WTC11 (cell line): ENCODE results near the gene CD79A. TPM values are rescaled to one million over a fixed set of nuclear protein-coding genes. Genes with fewer than 3 reads are reported as not detected.

Experiments used
- ATAC-seq: fragments of 200-7000 bp; cut with Tn5 transposase; 2 replicates; pipeline ENCODE4 v1.10.0; 2021; ENCODE audit warnings: mild to moderate bottlenecking, moderate library complexity
- CTCF ChIA-PET: fragments of 300-600 bp; sonication (Branson Sonifier 250); formaldehyde crosslinking; loops from one replicate; lab custom pipeline; 2021; ENCODE audit warnings: antibody characterized with exemption; lab: Charles Lee
- POLR2A ChIA-PET: fragments of 350-600 bp; sonication (Branson Sonifier 250); formaldehyde crosslinking; loops from one replicate; lab custom pipeline; 2021; ENCODE audit warnings: antibody characterized with exemption; lab: Charles Lee
- DNase-seq: peaks from one replicate; pipeline ENCODE4 v3.0.0; 2021; ENCODE audit warnings: low spot score
- H3K27ac Mint-ChIP-seq: 2 replicates; pipeline ENCODE4 v1.8.0; 2021; ENCODE audit warnings: mixed read lengths
- H3K27me3 Mint-ChIP-seq: 2 replicates; pipeline ENCODE4 v1.8.0; 2021; ENCODE audit warnings: low read depth, mild to moderate bottlenecking, moderate library complexity, mixed read lengths
- H3K36me3 Mint-ChIP-seq: 2 replicates; pipeline ENCODE4 v1.8.0; 2021; ENCODE audit warnings: mixed read lengths
- H3K4me1 Mint-ChIP-seq: 2 replicates; pipeline ENCODE4 v1.8.0; 2022; ENCODE audit warnings: mixed read lengths
- H3K4me3 Mint-ChIP-seq: 2 replicates; pipeline ENCODE4 v1.8.0; 2021; ENCODE audit warnings: mild to moderate bottlenecking, moderate library complexity, mixed read lengths
- H3K9me3 Mint-ChIP-seq: 2 replicates; pipeline ENCODE4 v1.8.0; 2021; ENCODE audit warnings: mixed read lengths
- CBFB ChIP-seq: sonication (generic); formaldehyde crosslinking; IDR thresholded peaks from 2 replicates; pipeline ENCODE4 v1.8.1; 2022; ENCODE audit warnings: mild to moderate bottlenecking, low read depth, missing genetic modification reagents
- ESRRA ChIP-seq: sonication (generic); formaldehyde crosslinking; IDR thresholded peaks from 2 replicates; pipeline ENCODE4 v1.8.1; 2022; ENCODE audit warnings: mild to moderate bottlenecking, missing genetic modification reagents, borderline replicate concordance
- FOXJ3 ChIP-seq: sonication (generic); formaldehyde crosslinking; IDR thresholded peaks from 2 replicates; pipeline ENCODE4 v1.9.0; 2021; ENCODE audit warnings: missing genetic modification reagents, mild to moderate bottlenecking, borderline replicate concordance
- FOXP1 ChIP-seq: sonication (generic); formaldehyde crosslinking; IDR thresholded peaks from 2 replicates; pipeline ENCODE4 v1.8.0; 2022; ENCODE audit warnings: missing genetic modification reagents, mild to moderate bottlenecking, moderate library complexity, borderline replicate concordance
- GABPB1 ChIP-seq: sonication (generic); formaldehyde crosslinking; IDR thresholded peaks from 2 replicates; pipeline ENCODE4 v1.8.1; 2023; ENCODE audit warnings: mild to moderate bottlenecking, missing genetic modification reagents
- HMGA2 ChIP-seq: fragments of 250-450 bp; sonication (Bioruptor Pico); IDR thresholded peaks from 2 replicates; pipeline ENCODE4 v1.4.0; 2021; ENCODE audit warnings: mild to moderate bottlenecking, moderate library complexity
- JUN ChIP-seq: sonication (generic); formaldehyde crosslinking; IDR thresholded peaks from 2 replicates; pipeline ENCODE4 v1.8.0; 2023; ENCODE audit warnings: mild to moderate bottlenecking, missing genetic modification reagents
- MAX ChIP-seq: sonication (generic); formaldehyde crosslinking; IDR thresholded peaks from 2 replicates; pipeline ENCODE4 v1.8.0; 2022; ENCODE audit warnings: mild to moderate bottlenecking, missing genetic modification reagents
- MLX ChIP-seq: sonication (generic); formaldehyde crosslinking; IDR thresholded peaks from 2 replicates; pipeline ENCODE4 v1.8.1; 2023; ENCODE audit warnings: mild to moderate bottlenecking, missing genetic modification reagents, moderate library complexity
- NFE2L1 ChIP-seq: sonication (generic); formaldehyde crosslinking; IDR thresholded peaks from 2 replicates; pipeline ENCODE4 v1.8.1; 2023; ENCODE audit warnings: missing genetic modification reagents
- OVOL2 ChIP-seq: fragments of 250-450 bp; sonication (Bioruptor Pico); IDR thresholded peaks from 2 replicates; pipeline ENCODE4 v1.9.0; 2021; ENCODE audit warnings: mild to moderate bottlenecking, borderline replicate concordance
- SOX15 ChIP-seq: fragments of 250-450 bp; sonication (Bioruptor Pico); IDR thresholded peaks from 2 replicates; pipeline ENCODE4 v1.9.0; 2021; ENCODE audit warnings: mild to moderate bottlenecking
- TEAD1 ChIP-seq: sonication (generic); formaldehyde crosslinking; IDR thresholded peaks from 2 replicates; pipeline ENCODE4 v1.8.0; 2022; ENCODE audit warnings: mild to moderate bottlenecking, missing genetic modification reagents
- ZNF317 ChIP-seq: sonication (generic); formaldehyde crosslinking; IDR thresholded peaks from 2 replicates; pipeline ENCODE4 v1.8.1; 2023; ENCODE audit warnings: low read depth, mild to moderate bottlenecking, moderate library complexity, missing genetic modification reagents, borderline replicate concordance
- ZNF425 ChIP-seq: fragments of 250-450 bp; sonication (Bioruptor Pico); conservative IDR thresholded peaks from 2 replicates; pipeline ENCODE4 v1.9.0; 2021; ENCODE audit warnings: mild to moderate bottlenecking
- ZNF512 ChIP-seq: sonication (generic); formaldehyde crosslinking; IDR thresholded peaks from 2 replicates; pipeline ENCODE4 v1.8.1; 2022; ENCODE audit warnings: missing genetic modification reagents, borderline replicate concordance
- total RNA-seq: library from RNA; stranded (reverse); gene quantifications from 3 replicates; pipeline ENCODE4 v1.2.3, GENCODE V29; 2021

CD79A gene
- total RNA-seq, 1 experiment from 2014 or later: 0.42 TPM

- no peak for TF ChIP-seq ZNF317 (CRISPR knock-in tag)
Measured at GRCh38 chr19:41901707-41902360, 24.8 kb downstream of the CD79A start (continued).

DNA sequence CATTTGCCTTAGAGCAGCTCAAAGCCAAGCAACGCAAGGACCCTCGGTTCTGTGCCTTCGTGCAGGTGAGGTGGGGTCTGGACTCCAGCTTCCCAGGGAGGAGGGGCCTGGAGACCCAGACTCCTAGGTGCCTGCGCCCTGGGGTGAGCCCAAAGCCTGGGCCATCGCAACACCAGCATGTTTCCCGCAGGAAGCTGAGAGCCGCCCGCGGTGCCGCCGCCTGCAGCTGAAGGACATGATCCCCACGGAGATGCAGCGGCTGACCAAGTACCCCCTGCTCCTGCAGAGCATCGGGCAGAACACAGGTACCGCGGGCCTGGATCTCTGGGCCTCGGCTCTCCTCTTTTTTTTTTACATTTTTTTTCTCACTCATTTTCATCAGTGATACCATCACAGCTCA is 25.5 kb downstream of the CD79A start:
- POLR2A ChIA-PET: no interaction called here
- CTCF ChIA-PET: interaction anchor here (1.2 to 1.4 kb wide), 2 partner anchors 11 to 49 kb away, joined by 3 to 5 read pairs; no protein-coding TSS in a partner anchor
- no peaks in the 10 kb centered on the region for H3K4me1 Mint-ChIP-seq

DNA sequence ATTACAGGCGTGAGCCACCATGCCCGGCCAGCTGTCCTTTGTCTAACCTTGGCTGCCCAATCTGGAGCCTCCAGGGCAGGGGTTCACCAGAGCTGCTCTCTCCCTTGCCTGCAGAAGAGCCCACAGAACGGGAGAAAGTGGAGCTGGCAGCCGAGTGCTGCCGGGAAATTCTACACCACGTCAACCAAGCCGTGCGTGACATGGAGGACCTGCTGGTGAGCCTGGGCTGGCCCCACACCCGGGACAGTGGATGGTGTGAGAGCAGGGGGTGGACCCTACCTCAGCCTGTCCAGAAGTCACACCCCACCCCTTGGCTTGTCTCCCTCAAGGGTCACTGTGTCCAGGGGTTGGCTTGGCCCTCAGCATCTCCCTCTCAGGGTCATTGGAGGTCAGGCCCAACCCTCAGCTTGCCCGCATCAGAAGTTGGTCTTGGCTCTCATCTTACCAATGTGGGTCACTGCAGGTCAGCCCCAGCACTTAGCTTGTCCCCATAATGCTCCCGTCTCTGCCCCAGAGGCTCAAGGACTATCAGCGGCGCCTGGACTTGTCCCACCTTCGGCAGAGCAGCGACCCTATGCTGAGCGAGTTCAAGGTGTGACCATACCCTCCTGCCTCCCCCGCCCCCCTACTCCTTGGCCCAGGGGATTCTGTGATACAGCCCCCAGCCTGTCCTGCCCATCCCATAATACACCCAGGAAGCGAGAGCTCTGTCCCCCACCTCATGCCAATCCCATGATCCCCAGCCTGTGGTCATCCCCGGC is 26.3 kb downstream of the CD79A start:
- Mint-ChIP-seq H3K27me3 (no peaks in the 10 kb centered on the region), H3K27ac (no peak overlapping the region), H3K4me1 (no peaks in the 10 kb centered on the region), H3K9me3 (no peaks in the 10 kb centered on the region), H3K4me3 (no peak overlapping the region), H3K36me3 (peaks cover 36% of the 10 kb centered on the region)
- DNase-seq: no peak
- ATAC-seq: no peak
- POLR2A ChIA-PET: no interaction called here
- TF ChIP-seq HMGA2: no peak
- no peak for TF ChIP-seq TEAD1 (CRISPR knock-in tag)
- no peak for TF ChIP-seq FOXP1 (CRISPR knock-in tag)
- no peak for TF ChIP-seq OVOL2 (CRISPR knock-in tag)
- CTCF ChIA-PET: no interaction called here

More for the DNA sequence above, 25.5 kb downstream of the CD79A start:
- TF ChIP-seq ESRRA (CRISPR knock-in tag) (no peak), FOXJ3 (CRISPR knock-in tag) (no peak)
- Mint-ChIP-seq H3K36me3 (peaks cover 36% of the 10 kb centered on the region), H3K9me3 (no peaks in the 10 kb centered on the region), H3K27ac (no peak overlapping the region), H3K27me3 (no peaks in the 10 kb centered on the region), H3K4me3 (no peak overlapping the region)
- no peak for ATAC-seq
- no peak for DNase-seq

GRCh38 chr19:41904118-41904870 is 27.2 kb downstream of the CD79A start:
- ATAC-seq (no peak), DNase-seq (no peak)
- CTCF ChIA-PET: no interaction called here
- H3K27ac Mint-ChIP-seq: no peak overlapping the region
- peaks cover 29% of the 10 kb centered on the region for H3K36me3 Mint-ChIP-seq
- H3K9me3 Mint-ChIP-seq: no peaks in the 10 kb centered on the region
- POLR2A ChIA-PET: interaction anchor here (1.7 kb wide), 1 partner anchor 31 kb away, joined by 5 read pairs; no protein-coding TSS in a partner anchor
- TF ChIP-seq GABPB1: 0 out of 2 replicates have a peak, but pooled peaks have one; percentile 30
- TF ChIP-seq SOX15 (CRISPR knock-in tag): no peak
- TF ChIP-seq, all 79 proteins: peak for 1
- H3K4me3 Mint-ChIP-seq: no peak overlapping the region
- H3K27me3 Mint-ChIP-seq: peaks cover 3% of the 10 kb centered on the region
- no peaks in the 10 kb centered on the region for H3K4me1 Mint-ChIP-seq

DNA sequence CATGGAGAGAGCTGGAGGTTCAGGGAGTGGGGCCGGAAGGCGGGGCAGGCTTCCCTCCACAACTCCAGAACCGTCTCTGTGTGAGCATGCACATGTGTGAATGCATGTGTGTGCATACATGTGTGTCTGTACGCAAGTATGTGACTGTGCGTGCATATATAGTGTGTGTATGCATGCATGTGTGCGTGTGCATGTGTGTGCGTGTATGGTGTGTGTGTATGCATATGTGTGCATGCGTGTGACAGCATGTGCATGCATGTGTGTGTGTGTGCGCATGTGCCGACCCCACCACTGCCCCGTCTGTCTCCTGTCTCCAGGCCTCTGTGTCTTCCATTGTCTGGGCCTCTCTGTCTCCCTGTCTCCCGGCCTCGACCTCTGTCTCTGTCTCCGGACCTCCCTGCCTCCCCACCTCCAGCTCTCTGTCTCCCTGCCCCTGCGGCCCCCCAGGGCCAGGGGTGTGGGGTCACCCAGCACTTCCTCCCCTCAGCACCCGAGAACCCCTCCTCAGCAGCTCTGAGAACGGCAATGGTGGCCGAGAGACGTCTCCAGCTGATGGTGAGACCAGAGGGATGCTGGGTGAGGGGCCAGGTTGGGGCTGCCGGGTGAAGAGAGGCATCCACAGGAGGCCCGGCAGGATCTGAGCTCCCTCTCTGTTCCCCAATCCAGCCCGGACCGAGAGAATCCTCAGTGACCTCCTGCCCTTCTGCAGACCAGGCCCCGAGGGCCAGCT is 28.4 kb downstream of the CD79A start:
- CTCF ChIA-PET: interaction anchor here (0.6 to 1.7 kb wide), 6 partner anchors 10 to 1477 kb away, joined by 3 to 7 read pairs (median 4); no protein-coding TSS in a partner anchor
- H3K27me3 Mint-ChIP-seq: peaks cover 7% of the 10 kb centered on the region
- H3K27ac Mint-ChIP-seq: no peak overlapping the region; the same call in 1 of the 2 replicates
- ATAC-seq (no peak), DNase-seq (no peak)
- POLR2A ChIA-PET: interaction anchor here (0.6 to 1.7 kb wide), 4 partner anchors 13 to 37 kb away, joined by 3 to 5 read pairs (median 4); no protein-coding TSS in a partner anchor
- H3K4me3 Mint-ChIP-seq: no peak overlapping the region
- H3K36me3 Mint-ChIP-seq: peaks cover 27% of the 10 kb centered on the region
- no peaks in the 10 kb centered on the region for H3K4me1 Mint-ChIP-seq
- no peaks in the 10 kb centered on the region for H3K9me3 Mint-ChIP-seq
- TF ChIP-seq NFE2L1 (CRISPR knock-in tag): no peak
- TF ChIP-seq ZNF425 (CRISPR knock-in tag): no peak
- TF ChIP-seq CBFB: no peak
- TF ChIP-seq MAX (CRISPR knock-in tag): no peak
- no peak for TF ChIP-seq JUN (CRISPR knock-in tag)
- no peak for TF ChIP-seq MLX (CRISPR knock-in tag)
- no peak for TF ChIP-seq ZNF512 (CRISPR knock-in tag)
